IMR-90 (cell line): ENCODE measurements around the gene SMCO4. TPM values are rescaled to one million over a fixed set of nuclear protein-coding genes. Genes with fewer than 3 reads are reported as not detected.

Experiments used
- ATAC-seq: fragments of 200-7000 bp; cut with Tn5 transposase; 2 replicates; pipeline ENCODE4 v1.9.1; 2020; ENCODE audit warnings: low read depth, mild to moderate bottlenecking, moderate library complexity
- BruUV-seq: library from RNA; stranded (reverse); fragments of 400-500 nt; replicated peaks from 2 replicates; lab custom pipeline; 2021; lab: Mats Ljungman, UMichigan
- CTCF ChIA-PET: fragments of 300-600 bp; formaldehyde crosslinking; extraction: SDS; loops from one replicate; lab custom pipeline; 2021; ENCODE audit warnings: antibody characterized with exemption; lab: Yijun Ruan, JAX
- POLR2A ChIA-PET: fragments of 300-600 bp; sonication (Branson Sonifier 250); formaldehyde crosslinking; loops from one replicate; lab custom pipeline; 2022; ENCODE audit warnings: antibody characterized with exemption; ENCODE audit not compliant: unreplicated experiment; lab: Charles Lee
- DNase-seq: peaks from one replicate; pipeline ENCODE4 v3.0.0; 2013
- H2AFZ ChIP-seq: replicated peaks from 2 replicates; pipeline ENCODE3; 2013; ENCODE audit warnings: low read length, mild to moderate bottlenecking; ENCODE audit not compliant: poor library complexity
- H2AK5ac ChIP-seq: 2 replicates; pipeline ENCODE4 v1.6.1; 2013; ENCODE audit warnings: low read depth, low read length, inconsistent platforms
- H2AK9ac ChIP-seq: replicated peaks from 2 replicates; pipeline ENCODE3; 2013; ENCODE audit warnings: mild to moderate bottlenecking, low read depth, low read length, moderate library complexity; ENCODE audit not compliant: poor library complexity
- H2BK120ac ChIP-seq: 2 replicates; pipeline ENCODE4 v1.6.1; 2013; ENCODE audit warnings: low read depth, low read length, inconsistent platforms
- H2BK15ac ChIP-seq: 3 replicates; pipeline ENCODE4 v1.6.1; 2013; ENCODE audit warnings: low read depth, low read length, inconsistent platforms
- H2BK20ac ChIP-seq: 2 replicates; pipeline ENCODE4 v1.6.1; 2013; ENCODE audit warnings: low read depth, mild to moderate bottlenecking, inconsistent platforms, low read length, moderate library complexity
- H2BK5ac ChIP-seq: 2 replicates; pipeline ENCODE4 v1.6.1; 2013; ENCODE audit warnings: mild to moderate bottlenecking, low read depth, low read length, inconsistent platforms; ENCODE audit not compliant: poor library complexity, severe bottlenecking
- H3K14ac ChIP-seq: replicated peaks from 2 replicates; pipeline ENCODE4 v1.6.1; 2013; ENCODE audit warnings: low read depth, low read length, inconsistent platforms
- H3K18ac ChIP-seq: 2 replicates; pipeline ENCODE4 v1.6.1; 2013; ENCODE audit warnings: low read depth, low read length, control low read depth
- H3K23ac ChIP-seq: 2 replicates; pipeline ENCODE4 v1.6.1; 2013; ENCODE audit warnings: low read depth, low read length, inconsistent platforms
- H3K27ac ChIP-seq: 2 replicates; pipeline ENCODE4 v1.5.1; 2013; ENCODE audit warnings: mild to moderate bottlenecking, control low read depth, low read length; ENCODE audit not compliant: insufficient read depth
- H3K27me3 ChIP-seq: 2 replicates; pipeline ENCODE4 v1.6.1; 2013; ENCODE audit warnings: low read length; ENCODE audit not compliant: control insufficient read depth, insufficient read depth
- H3K36me3 ChIP-seq: 2 replicates; pipeline ENCODE4 v1.6.1; 2013; ENCODE audit warnings: low read length, mixed read lengths; ENCODE audit not compliant: control insufficient read depth, insufficient read depth
- H3K4ac ChIP-seq: 2 replicates; pipeline ENCODE4 v1.6.1; 2013; ENCODE audit warnings: low read depth, low read length, inconsistent platforms
- H3K4me1 ChIP-seq: 2 replicates; pipeline ENCODE4 v1.6.1; 2013; ENCODE audit warnings: low read length, mixed read lengths; ENCODE audit not compliant: control insufficient read depth, insufficient read depth
- H3K4me2 ChIP-seq: 2 replicates; pipeline ENCODE4 v1.6.1; 2013; ENCODE audit warnings: low read depth, mild to moderate bottlenecking, control low read depth, low read length, moderate library complexity
- H3K4me3 ChIP-seq: 2 replicates; pipeline ENCODE4 v1.5.1; 2013; ENCODE audit warnings: low read depth, mild to moderate bottlenecking, control low read depth, low read length, moderate library complexity; ENCODE audit not compliant: insufficient read depth
- H3K56ac ChIP-seq: 2 replicates; pipeline ENCODE4 v1.6.1; 2013; ENCODE audit warnings: low read length, inconsistent platforms; ENCODE audit not compliant: insufficient read depth; ENCODE audit errors: extremely low read depth
- H3K79me1 ChIP-seq, 2 experiments: 2 replicates each; pipeline ENCODE4 v1.6.1; 2013; ENCODE audit warnings: low read length in 2 of 2, inconsistent platforms in 1 of 2, low read depth in 1 of 2
- H3K9ac ChIP-seq: 2 replicates; pipeline ENCODE4 v1.6.1; 2013; ENCODE audit warnings: low read depth, low read length, control low read depth
- H3K9me1 ChIP-seq: 2 replicates; pipeline ENCODE4 v1.6.1; 2013; ENCODE audit warnings: low read length, inconsistent platforms; ENCODE audit not compliant: insufficient read depth
- H3K9me3 ChIP-seq: 2 replicates; pipeline ENCODE4 v1.6.1; 2013; ENCODE audit warnings: low read length; ENCODE audit not compliant: control insufficient read depth, insufficient read depth
- H4K20me1 ChIP-seq: 2 replicates; pipeline ENCODE4 v1.6.1; 2013; ENCODE audit warnings: low read length, inconsistent platforms; ENCODE audit not compliant: insufficient read depth
- H4K5ac ChIP-seq: 2 replicates; pipeline ENCODE4 v1.6.1; 2013; ENCODE audit warnings: mild to moderate bottlenecking, low read depth, low read length, control low read depth
- H4K8ac ChIP-seq, 2 experiments: 2 replicates each; pipeline ENCODE4 v1.6.1; 2013; ENCODE audit warnings: low read depth in 2 of 2, low read length in 2 of 2, control low read depth in 1 of 2, inconsistent platforms in 1 of 2
- H4K91ac ChIP-seq: 2 replicates; pipeline ENCODE4 v1.6.1; 2013; ENCODE audit warnings: low read depth, low read length, inconsistent platforms; ENCODE audit not compliant: insufficient read depth
- BHLHE40 ChIP-seq: fragments of 150-350 bp; IDR thresholded peaks from 2 replicates; pipeline ENCODE4 v1.6.1; 2016; ENCODE audit warnings: mild to moderate bottlenecking, low read depth, low read length
- CEBPB ChIP-seq: IDR thresholded peaks from 2 replicates; pipeline ENCODE4 v1.6.1; 2012; ENCODE audit warnings: low read depth, low read length, improper control_type of control experiment
- CHD1 ChIP-seq: IDR thresholded peaks from 2 replicates; pipeline ENCODE4 v1.6.1; 2012; ENCODE audit warnings: low read depth, low read length, improper control_type of control experiment
- FOS ChIP-seq: fragments of 150-350 bp; IDR thresholded peaks from 2 replicates; pipeline ENCODE4 v1.6.1; 2016; ENCODE audit warnings: low read depth, low read length
- MAFK ChIP-seq: IDR thresholded peaks from 2 replicates; pipeline ENCODE4 v1.6.1; 2012; ENCODE audit warnings: low read depth, low read length, improper control_type of control experiment
- MAZ ChIP-seq: IDR thresholded peaks from 2 replicates; pipeline ENCODE4 v1.6.1; 2012; ENCODE audit warnings: low read depth, mild to moderate bottlenecking, low read length, improper control_type of control experiment, moderate library complexity, borderline replicate concordance
- MXI1 ChIP-seq: IDR thresholded peaks from 2 replicates; pipeline ENCODE4 v1.6.1; 2012; ENCODE audit warnings: low read depth, mild to moderate bottlenecking, low read length, moderate library complexity, borderline replicate concordance
- NFE2L2 ChIP-seq: fragments of 150-350 bp; IDR thresholded peaks from 2 replicates; pipeline ENCODE4 v1.6.1; 2016; ENCODE audit warnings: low read depth, mild to moderate bottlenecking, low read length
- POLR2A ChIP-seq: IDR thresholded peaks from 2 replicates; pipeline ENCODE4 v1.6.1; 2012; ENCODE audit warnings: mild to moderate bottlenecking, low read depth, low read length
- RAD21 ChIP-seq: IDR thresholded peaks from 2 replicates; pipeline ENCODE4 v1.6.1; 2012; ENCODE audit warnings: low read length, improper control_type of control experiment
- RCOR1 ChIP-seq: IDR thresholded peaks from 2 replicates; pipeline ENCODE4 v1.6.1; 2012; ENCODE audit warnings: mild to moderate bottlenecking, low read length, improper control_type of control experiment; ENCODE audit not compliant: insufficient replicate concordance
- RFX5 ChIP-seq: IDR thresholded peaks from 2 replicates; pipeline ENCODE4 v1.8.0; 2012; ENCODE audit warnings: low read depth, mild to moderate bottlenecking, low read length, moderate library complexity
- SMC3 ChIP-seq: fragments of 150-350 bp; IDR thresholded peaks from 2 replicates; pipeline ENCODE4 v1.6.1; 2016; ENCODE audit warnings: low read depth, mild to moderate bottlenecking, antibody characterized with exemption, low read length, moderate library complexity
- WGBS, 2 experiments: methylation state at CpG; one replicate each; pipeline versions ENCODE4 v1.1.5 to v1.1.7; 2013; ENCODE audit warnings: missing lambda C conversion rate in 2 of 2; ENCODE audit not compliant: insufficient read length in 1 of 2; ENCODE audit errors: extremely low coverage in 2 of 2; 5-methylcytosine and 5-hydroxymethylcytosine counted together
- dilution Hi-C: fragments of 300-500 bp; cut with HindIII; formaldehyde crosslinking; loops from one replicate; pipeline ENCODE4 v1.14.3; 2018; ENCODE audit warnings: low sequenced_read_pairs; ENCODE audit not compliant: unreplicated experiment
- in situ Hi-C: fragments of 300-500 bp; cut with MboI; formaldehyde crosslinking; loops from 3 replicates; pipeline ENCODE4 v1.14.3; 2019; ENCODE audit warnings: low sequenced_read_pairs, inconsistent platforms, mixed read lengths
- intact Hi-C: fragments of 100-400 bp; cut with micrococcal nuclease; formaldehyde crosslinking; loops from 2 replicates; pipeline ENCODE4 v1.10.0; 2022
- polyA plus RNA-seq, 3 experiments: library from polyadenylated mRNA; depleted of rRNA; stranded (reverse); fragments of >200 nt; gene quantifications; 2 replicates each; pipeline ENCODE4 v1.2.3, GENCODE V29; 2012; ENCODE audit warnings: low replicate concordance in 1 of 3
- total RNA-seq: library from RNA; depleted of rRNA; stranded (reverse); fragments of >200 nt; gene quantifications from 2 replicates; pipeline ENCODE4 v1.2.3, GENCODE V29; 2012
- TF ChIP-seq, protein P1 (sequence below): conservative IDR thresholded peaks from 2 replicates; pipeline ENCODE4 v1.5.1; 2012; ENCODE audit warnings: mild to moderate bottlenecking, low read depth, low read length, improper control_type of control experiment
- TF ChIP-seq, protein P2 (sequence below): fragments of 150-350 bp; IDR thresholded peaks from 2 replicates; pipeline ENCODE4 v1.6.1; 2017; ENCODE audit warnings: mild to moderate bottlenecking, antibody characterized with exemption, low read length, low read depth
- TF ChIP-seq, protein P3 (sequence below): fragments of 150-350 bp; IDR thresholded peaks from 2 replicates; pipeline ENCODE4 v1.6.1; 2016; ENCODE audit warnings: low read depth, mild to moderate bottlenecking, low read length, moderate library complexity, borderline replicate concordance

The SMCO4 gene
- total and polyA plus RNA-seq, 2 of the 4 experiments (the other 2 are of a cell fraction) = 2.2 to 17.7 TPM

DNA sequence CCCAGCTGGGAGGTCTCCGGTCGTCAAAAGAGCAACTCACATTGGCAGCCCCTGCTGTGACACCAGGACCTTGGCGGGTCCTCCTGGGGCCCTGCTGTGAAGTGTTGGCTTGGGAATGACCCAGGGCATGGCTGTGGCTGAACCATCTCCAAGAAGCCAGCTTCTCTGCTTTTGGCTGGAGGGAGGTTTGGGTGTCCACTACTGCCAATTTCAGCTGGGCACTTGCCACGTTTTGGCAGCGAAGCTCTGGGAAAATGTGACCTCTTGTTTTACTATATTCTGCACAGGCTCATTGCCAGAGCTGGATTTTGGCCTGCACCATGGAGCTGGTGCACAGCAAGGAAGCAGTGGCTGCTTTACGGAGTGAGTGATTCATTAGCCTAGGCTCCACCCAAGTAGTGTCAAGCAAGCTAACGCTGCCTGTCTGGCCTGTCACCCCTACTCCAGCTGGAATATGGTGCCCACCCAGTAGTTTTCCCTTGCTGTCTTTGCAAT is 24.3 kb upstream of the SMCO4 start:
- no peak overlapping the region for H3K4me2 ChIP-seq
- WGBS, 2 experiments = 4% methylated on average over 5 of the region's 7 CpGs; no CpG with 5 or more reads in 1 of the 2 experiments
- no peak overlapping the region for H2AK5ac ChIP-seq
- no peaks in the 10 kb centered on the region for H3K9me3 ChIP-seq
- no peak overlapping the region for H3K27ac ChIP-seq
- H3K9me1 ChIP-seq = no peaks in the 10 kb centered on the region
- no peak for ATAC-seq
- H3K14ac ChIP-seq = no peak overlapping the region
- DNase-seq = no peak
- H4K5ac ChIP-seq = no peak overlapping the region
- intact Hi-C loops (no loop called here), in situ Hi-C loops (no loop called here), dilution Hi-C loops (no loop called here)
- no peak overlapping the region for H3K4me3 ChIP-seq
- CTCF ChIA-PET = no interaction called here
- no peaks in the 10 kb centered on the region for H3K79me1 ChIP-seq
- H3K18ac ChIP-seq = no peak overlapping the region
- H2AK9ac ChIP-seq = no peak overlapping the region
- no peak overlapping the region for H4K91ac ChIP-seq
- no peak overlapping the region for H3K23ac ChIP-seq
- no peak overlapping the region for H3K4ac ChIP-seq
- H3K27me3 ChIP-seq = peaks cover 1% of the 10 kb centered on the region; the same call in 1 of the 2 replicates
- H2BK20ac ChIP-seq = no peak overlapping the region
- no peak overlapping the region for H2BK5ac ChIP-seq
- H2BK120ac ChIP-seq = no peak overlapping the region
- no peaks in the 10 kb centered on the region for H3K36me3 ChIP-seq
- H3K9ac ChIP-seq = no peak overlapping the region
- no peaks in the 10 kb centered on the region for H3K4me1 ChIP-seq
- POLR2A ChIA-PET = no interaction called here
- H4K20me1 ChIP-seq = no peaks in the 10 kb centered on the region
- H4K8ac ChIP-seq = no peak overlapping the region
- H2BK15ac ChIP-seq = no peak overlapping the region
- no peak for TF ChIP-seq RCOR1
- TF ChIP-seq BHLHE40 = no peak
- TF ChIP-seq, protein P1, sequence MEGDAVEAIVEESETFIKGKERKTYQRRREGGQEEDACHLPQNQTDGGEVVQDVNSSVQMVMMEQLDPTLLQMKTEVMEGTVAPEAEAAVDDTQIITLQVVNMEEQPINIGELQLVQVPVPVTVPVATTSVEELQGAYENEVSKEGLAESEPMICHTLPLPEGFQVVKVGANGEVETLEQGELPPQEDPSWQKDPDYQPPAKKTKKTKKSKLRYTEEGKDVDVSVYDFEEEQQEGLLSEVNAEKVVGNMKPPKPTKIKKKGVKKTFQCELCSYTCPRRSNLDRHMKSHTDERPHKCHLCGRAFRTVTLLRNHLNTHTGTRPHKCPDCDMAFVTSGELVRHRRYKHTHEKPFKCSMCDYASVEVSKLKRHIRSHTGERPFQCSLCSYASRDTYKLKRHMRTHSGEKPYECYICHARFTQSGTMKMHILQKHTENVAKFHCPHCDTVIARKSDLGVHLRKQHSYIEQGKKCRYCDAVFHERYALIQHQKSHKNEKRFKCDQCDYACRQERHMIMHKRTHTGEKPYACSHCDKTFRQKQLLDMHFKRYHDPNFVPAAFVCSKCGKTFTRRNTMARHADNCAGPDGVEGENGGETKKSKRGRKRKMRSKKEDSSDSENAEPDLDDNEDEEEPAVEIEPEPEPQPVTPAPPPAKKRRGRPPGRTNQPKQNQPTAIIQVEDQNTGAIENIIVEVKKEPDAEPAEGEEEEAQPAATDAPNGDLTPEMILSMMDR = no peak
- no peak for TF ChIP-seq MAFK
- TF ChIP-seq CEBPB = no peak
- no peak for TF ChIP-seq RFX5
- no peak for TF ChIP-seq SMC3
- TF ChIP-seq RAD21 = no peak
- no peak for TF ChIP-seq POLR2A
- no peak for TF ChIP-seq CHD1
- TF ChIP-seq, protein P2, sequence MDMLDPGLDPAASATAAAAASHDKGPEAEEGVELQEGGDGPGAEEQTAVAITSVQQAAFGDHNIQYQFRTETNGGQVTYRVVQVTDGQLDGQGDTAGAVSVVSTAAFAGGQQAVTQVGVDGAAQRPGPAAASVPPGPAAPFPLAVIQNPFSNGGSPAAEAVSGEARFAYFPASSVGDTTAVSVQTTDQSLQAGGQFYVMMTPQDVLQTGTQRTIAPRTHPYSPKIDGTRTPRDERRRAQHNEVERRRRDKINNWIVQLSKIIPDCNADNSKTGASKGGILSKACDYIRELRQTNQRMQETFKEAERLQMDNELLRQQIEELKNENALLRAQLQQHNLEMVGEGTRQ = no peak
- no peak for TF ChIP-seq NFE2L2
- TF ChIP-seq FOS = no peak
- TF ChIP-seq MXI1 = no peak
- TF ChIP-seq, protein P3, sequence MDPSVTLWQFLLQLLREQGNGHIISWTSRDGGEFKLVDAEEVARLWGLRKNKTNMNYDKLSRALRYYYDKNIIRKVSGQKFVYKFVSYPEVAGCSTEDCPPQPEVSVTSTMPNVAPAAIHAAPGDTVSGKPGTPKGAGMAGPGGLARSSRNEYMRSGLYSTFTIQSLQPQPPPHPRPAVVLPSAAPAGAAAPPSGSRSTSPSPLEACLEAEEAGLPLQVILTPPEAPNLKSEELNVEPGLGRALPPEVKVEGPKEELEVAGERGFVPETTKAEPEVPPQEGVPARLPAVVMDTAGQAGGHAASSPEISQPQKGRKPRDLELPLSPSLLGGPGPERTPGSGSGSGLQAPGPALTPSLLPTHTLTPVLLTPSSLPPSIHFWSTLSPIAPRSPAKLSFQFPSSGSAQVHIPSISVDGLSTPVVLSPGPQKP = no peak
- TF ChIP-seq MAZ = no peak
- no peak overlapping the region for H3K56ac ChIP-seq
- no TSS peak for BruUV-seq
- no peak overlapping the region for H2AFZ ChIP-seq
